ENCODE results near the gene CTR9. TPM values are rescaled to one million over a fixed set of nuclear protein-coding genes. Genes with fewer than 3 reads are reported as not detected.

CTR9 gene
- total RNA-seq, result 10 to 100 TPM; 45.3 to 47.0 TPM

DNA sequence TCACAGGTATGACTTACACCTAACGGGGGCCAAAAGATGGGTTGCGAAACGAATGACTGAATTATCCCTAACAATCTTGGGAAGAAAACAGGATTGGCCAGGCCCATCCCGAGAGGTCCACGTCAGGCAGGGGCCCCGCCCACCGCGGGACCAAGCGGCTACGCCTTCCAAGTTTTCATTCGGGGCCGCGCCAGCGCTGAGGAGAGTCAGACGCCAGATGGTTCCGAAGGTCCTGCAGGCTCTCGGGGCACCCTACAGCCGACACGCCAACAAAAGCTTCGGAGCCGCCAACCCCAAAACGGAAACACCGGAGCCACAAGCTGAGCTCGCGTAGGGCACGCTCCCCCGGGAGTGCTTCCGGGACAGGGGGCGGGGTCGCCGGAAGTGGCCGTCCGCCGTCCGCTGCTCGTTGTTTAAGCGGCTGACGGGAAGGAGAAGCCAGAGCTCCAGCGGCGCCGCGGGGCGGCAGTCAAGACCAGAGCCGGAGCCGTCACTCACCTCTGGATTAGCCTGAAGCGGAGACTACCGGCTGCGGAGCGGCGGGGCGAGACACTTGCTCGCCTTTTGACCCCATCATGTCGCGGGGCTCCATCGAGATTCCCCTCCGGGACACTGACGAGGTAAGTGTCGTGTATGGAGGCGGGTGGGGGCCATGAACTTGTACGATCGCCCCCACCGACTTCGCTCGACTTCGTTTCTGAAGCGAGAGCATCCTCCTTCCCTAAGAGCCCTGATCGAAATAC, at the start of gene CTR9:
Gene CTR9 (plus strand): TSS at position 409 of the 743 bp plus-strand sequence. CDS start 167 bp downstream, at position 576.
- peaks cover 32% of the 10 kb centered on the region for H3K4me1 Mint-ChIP-seq
- peak within 1 kb of the TSS; percentile 95 for H3K4me3 Mint-ChIP-seq

GRCh38 chr11:10701982-10702381, 49.1 kb upstream of the CTR9 start:
- no peak for DNase-seq
- no peak overlapping the region for H3K4me3 Mint-ChIP-seq
- peaks cover 2% of the 10 kb centered on the region for H3K27me3 Mint-ChIP-seq
- POLR2A ChIA-PET, result interaction anchor here (0.6 kb wide), 1 partner anchor 1689 kb away, joined by 3 read pairs; no protein-coding TSS in a partner anchor
- no peaks in the 10 kb centered on the region for H3K36me3 Mint-ChIP-seq (ENCODE audit: low read depth)
- CTCF ChIA-PET, result interaction anchor here (1.3 kb wide), 1 partner anchor 16 kb away, joined by 4 read pairs; no protein-coding TSS in a partner anchor
- peaks cover 2% of the 10 kb centered on the region for H3K9me3 Mint-ChIP-seq
- H3K27ac Mint-ChIP-seq, result no peak overlapping the region
- no peaks in the 10 kb centered on the region for H3K4me1 Mint-ChIP-seq

More for the DNA sequence above, at the start of gene CTR9:
- no peaks in the 10 kb centered on the region for H3K27me3 Mint-ChIP-seq
- POLR2A ChIA-PET, result interaction anchor here (0.6 to 1.7 kb wide), 3 partner anchors 58 to 1535 kb away, joined by 3 to 6 read pairs (median 3); partner anchors contain the start of gene EIF4G2
- no peaks in the 10 kb centered on the region for H3K9me3 Mint-ChIP-seq
- CTCF ChIA-PET, result interaction anchor here (0.6 to 1.1 kb wide), 2 partner anchors 61 to 338 kb away, joined by 3 read pairs; no protein-coding TSS in a partner anchor
- DNase-seq, result peak; percentile 93
- H3K27ac Mint-ChIP-seq, result peak within 1 kb of the TSS; percentile 88
- H3K36me3 Mint-ChIP-seq (ENCODE audit: low read depth), result peaks cover 25% of the 10 kb centered on the region

DNA sequence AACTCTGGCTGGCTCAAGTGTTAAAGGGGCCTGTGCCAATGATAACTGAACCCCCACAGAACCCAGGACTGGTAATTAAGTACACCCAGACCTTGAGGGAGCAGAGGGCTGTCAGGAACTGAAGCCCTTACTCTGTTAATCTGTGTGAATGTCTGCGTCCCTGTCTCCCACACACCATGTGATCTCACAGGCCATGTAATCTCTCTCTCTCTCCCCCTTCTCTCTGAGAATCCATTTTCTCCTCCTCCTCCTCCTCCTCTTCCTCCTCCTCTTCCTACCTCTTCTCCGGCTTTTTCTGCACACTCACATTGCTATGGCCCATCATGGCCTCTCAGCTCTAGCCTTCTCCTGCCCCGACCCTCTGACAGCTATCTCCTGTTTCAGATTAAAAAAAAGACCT, 42.9 kb upstream of the CTR9 start:
- Mint-ChIP-seq H3K4me1 (no peaks in the 10 kb centered on the region), H3K27ac (no peak overlapping the region), H3K36me3 (ENCODE audit: low read depth) (no peaks in the 10 kb centered on the region), H3K9me3 (no peaks in the 10 kb centered on the region), H3K27me3 (peaks cover 2% of the 10 kb centered on the region), H3K4me3 (no peak overlapping the region)
- CTCF ChIA-PET, result interaction anchor here (0.9 to 1.3 kb wide), 2 partner anchors 54 to 304 kb away, joined by 3 to 4 read pairs; no protein-coding TSS in a partner anchor
- DNase-seq, result no peak
- POLR2A ChIA-PET, result no interaction called here

GRCh38 chr11:10709299-10710086, 41.6 kb upstream of the CTR9 start:
- Mint-ChIP-seq H3K4me3 (no peak overlapping the region), H3K27me3 (peaks cover 2% of the 10 kb centered on the region), H3K36me3 (ENCODE audit: low read depth) (no peaks in the 10 kb centered on the region), H3K27ac (no peak overlapping the region), H3K4me1 (no peaks in the 10 kb centered on the region), H3K9me3 (no peaks in the 10 kb centered on the region)
- ChIA-PET POLR2A (no interaction called here), CTCF (interaction anchor here (0.7 to 1.5 kb wide), 5 partner anchors 16 to 296 kb away, joined by 3 to 5 read pairs (median 3); no protein-coding TSS in a partner anchor)
- no peak for DNase-seq

- Mint-ChIP-seq H3K27ac (no peak overlapping the region), H3K4me1 (no peaks in the 10 kb centered on the region), H3K36me3 (ENCODE audit: low read depth) (no peaks in the 10 kb centered on the region), H3K27me3 (peaks cover 3% of the 10 kb centered on the region), H3K4me3 (no peak overlapping the region), H3K9me3 (no peaks in the 10 kb centered on the region)
- CTCF ChIA-PET, result no interaction called here
- no peak for DNase-seq
- POLR2A ChIA-PET, result no interaction called here
Measured at GRCh38 chr11:10715571-10715970, 35.5 kb upstream of the CTR9 start.

DNA sequence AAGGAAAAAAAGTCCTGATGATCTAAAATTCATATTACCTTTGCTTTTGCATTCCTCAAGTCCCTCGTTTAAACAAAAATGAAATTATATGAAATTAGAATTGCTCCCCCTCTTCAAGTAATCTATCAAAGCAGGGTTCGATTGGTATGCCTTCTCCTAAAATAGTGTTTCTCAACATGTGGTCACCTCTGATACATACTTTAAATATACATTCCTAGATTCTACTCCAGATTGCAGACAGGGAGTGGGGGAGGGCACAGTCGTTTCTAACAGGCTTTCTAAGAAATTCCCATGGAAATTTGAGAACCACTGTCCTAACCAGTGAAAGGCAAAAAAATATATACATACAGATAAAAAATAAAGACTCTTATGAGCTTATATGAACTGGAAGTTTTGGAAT, 34.9 kb upstream of the CTR9 start:
- peaks cover 3% of the 10 kb centered on the region for H3K27me3 Mint-ChIP-seq
- H3K27ac Mint-ChIP-seq, result no peak overlapping the region
- H3K9me3 Mint-ChIP-seq, result no peaks in the 10 kb centered on the region
- ChIA-PET POLR2A (no interaction called here), CTCF (no interaction called here)
- no peak for DNase-seq
- H3K36me3 Mint-ChIP-seq (ENCODE audit: low read depth), result no peaks in the 10 kb centered on the region
- no peak overlapping the region for H3K4me3 Mint-ChIP-seq
- no peaks in the 10 kb centered on the region for H3K4me1 Mint-ChIP-seq

DNA sequence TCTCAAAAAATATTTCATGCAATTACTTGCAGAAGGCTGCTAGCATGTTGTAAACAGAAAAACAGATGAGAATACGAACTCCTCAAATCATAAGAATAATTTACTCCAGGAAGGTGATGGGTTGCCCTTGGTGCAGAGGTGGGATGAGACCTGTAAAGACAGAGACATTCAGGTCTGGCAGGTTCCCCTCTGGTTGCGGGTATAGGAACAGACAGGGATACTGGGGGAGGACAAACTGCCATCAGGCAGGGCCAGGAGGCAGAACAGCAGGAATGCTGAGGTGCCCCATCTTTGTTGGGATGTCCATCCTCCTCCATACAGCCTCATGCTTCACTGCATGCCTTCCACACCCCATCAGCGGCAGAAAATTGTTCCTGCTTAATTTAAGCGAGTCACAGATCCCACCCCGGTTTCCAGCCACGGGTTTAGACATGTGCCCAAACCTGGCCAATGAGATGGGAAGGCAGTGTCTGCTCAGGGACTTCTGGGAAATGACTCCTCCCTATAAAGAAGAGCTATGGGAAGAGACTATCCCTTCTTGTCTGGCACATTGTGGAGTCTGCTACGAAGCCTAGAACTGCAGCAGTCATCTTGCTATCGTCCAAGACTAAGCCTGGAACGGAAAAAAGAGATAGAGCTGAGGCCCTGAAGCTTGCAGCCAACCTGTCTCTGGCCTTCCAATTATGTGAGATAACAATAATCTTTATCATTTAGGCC, 34.3 kb upstream of the CTR9 start:
- DNase-seq, result no peak
- Mint-ChIP-seq H3K27me3 (peaks cover 3% of the 10 kb centered on the region), H3K36me3 (ENCODE audit: low read depth) (no peaks in the 10 kb centered on the region), H3K4me3 (no peak overlapping the region), H3K27ac (no peak overlapping the region), H3K9me3 (no peaks in the 10 kb centered on the region), H3K4me1 (no peaks in the 10 kb centered on the region)
- ChIA-PET CTCF (no interaction called here), POLR2A (no interaction called here)

DNA sequence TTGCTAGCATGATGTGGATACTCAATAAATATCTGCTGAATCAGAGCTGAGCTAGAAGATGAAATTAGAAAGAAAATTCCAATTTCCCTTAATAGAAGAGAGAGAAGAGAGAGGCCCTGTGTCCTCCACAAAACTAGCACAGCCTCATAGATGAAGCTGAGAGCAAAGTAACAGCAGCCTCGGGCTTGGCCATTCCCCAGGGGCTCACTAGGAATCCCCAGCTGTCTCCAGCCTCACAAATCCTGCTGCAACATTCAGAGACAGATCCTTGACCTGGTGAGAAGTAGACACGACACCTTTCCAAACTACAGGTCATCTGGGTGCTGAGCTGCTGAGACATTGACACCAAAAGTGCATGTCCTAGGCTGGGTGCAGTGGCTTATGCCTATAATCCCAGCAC, 31.4 kb upstream of the CTR9 start:
- no peak overlapping the region for H3K27ac Mint-ChIP-seq
- POLR2A ChIA-PET, result no interaction called here
- DNase-seq, result no peak
- H3K9me3 Mint-ChIP-seq, result no peaks in the 10 kb centered on the region
- CTCF ChIA-PET, result interaction anchor here (1.1 kb wide), 1 partner anchor 10 kb away, joined by 3 read pairs; no protein-coding TSS in a partner anchor
- H3K4me3 Mint-ChIP-seq, result no peak overlapping the region
- no peaks in the 10 kb centered on the region for H3K36me3 Mint-ChIP-seq (ENCODE audit: low read depth)
- H3K27me3 Mint-ChIP-seq, result peaks cover 11% of the 10 kb centered on the region
- peaks cover 3% of the 10 kb centered on the region for H3K4me1 Mint-ChIP-seq

- CTCF ChIA-PET, result interaction anchor here (0.5 kb wide), 1 partner anchor 413 kb away, joined by 3 read pairs; no protein-coding TSS in a partner anchor
- Mint-ChIP-seq H3K36me3 (ENCODE audit: low read depth) (no peaks in the 10 kb centered on the region), H3K9me3 (no peaks in the 10 kb centered on the region), H3K4me1 (peaks cover 12% of the 10 kb centered on the region), H3K27ac (no peak overlapping the region), H3K4me3 (no peak overlapping the region), H3K27me3 (peaks cover 13% of the 10 kb centered on the region)
- POLR2A ChIA-PET, result no interaction called here
- no peak for DNase-seq
Measured at GRCh38 chr11:10720881-10721376, 30.1 kb upstream of the CTR9 start.

- H3K4me1 Mint-ChIP-seq, result peaks cover 20% of the 10 kb centered on the region
- no peak for DNase-seq
- ChIA-PET POLR2A (no interaction called here), CTCF (interaction anchor here (0.9 kb wide), 1 partner anchor 9 kb away, joined by 3 read pairs; no protein-coding TSS in a partner anchor)
- no peaks in the 10 kb centered on the region for H3K36me3 Mint-ChIP-seq (ENCODE audit: low read depth)
- no peak overlapping the region for H3K4me3 Mint-ChIP-seq
- H3K27ac Mint-ChIP-seq, result no peak overlapping the region
- H3K27me3 Mint-ChIP-seq, result peaks cover 13% of the 10 kb centered on the region
- no peaks in the 10 kb centered on the region for H3K9me3 Mint-ChIP-seq
Measured at GRCh38 chr11:10722307-10722706, 28.7 kb upstream of the CTR9 start.

GRCh38 chr11:10725114-10725906, 25.7 kb upstream of the CTR9 start:
- Mint-ChIP-seq H3K4me3 (no peak overlapping the region), H3K36me3 (ENCODE audit: low read depth) (peaks cover 2% of the 10 kb centered on the region), H3K9me3 (no peaks in the 10 kb centered on the region), H3K4me1 (peaks cover 20% of the 10 kb centered on the region), H3K27me3 (peaks cover 20% of the 10 kb centered on the region), H3K27ac (no peak overlapping the region)
- ChIA-PET CTCF (interaction anchor here (1.1 kb wide), 1 partner anchor 16 kb away, joined by 3 read pairs; no protein-coding TSS in a partner anchor), POLR2A (no interaction called here)
- DNase-seq, result peak; percentile 31

GRCh38 chr11:10725907-10726253, 25.2 kb upstream of the CTR9 start:
- Mint-ChIP-seq H3K36me3 (ENCODE audit: low read depth) (peaks cover 2% of the 10 kb centered on the region), H3K9me3 (no peaks in the 10 kb centered on the region), H3K4me1 (peaks cover 20% of the 10 kb centered on the region), H3K27ac (no peak overlapping the region), H3K27me3 (peaks cover 20% of the 10 kb centered on the region), H3K4me3 (no peak overlapping the region)
- no peak for DNase-seq
- CTCF ChIA-PET, result interaction anchor here (1.1 kb wide), 1 partner anchor 17 kb away, joined by 3 read pairs; no protein-coding TSS in a partner anchor
- POLR2A ChIA-PET, result no interaction called here

Measured in activated CD4-positive, alpha-beta T cell treated with anti-CD3 and anti-CD28 coated beads, Interleukin-2, amount 10 ng/mL, durations not matched to agents 7 days and 5 days (primary cell).